Liver (tissue), 9 donors: ENCODE data around the gene DNM3. TPM values are rescaled to one million over a fixed set of nuclear protein-coding genes. Genes with fewer than 3 reads are reported as not detected.

Experiments used
- DNase-seq: peaks from one replicate; pipeline ENCODE4 v3.0.0-alpha.2; 2017; ENCODE audit warnings: low spot score
- H3K27ac ChIP-seq, 2 donors: one replicate each; pipeline ENCODE4 v1.7.0; 2013; ENCODE audit warnings: inconsistent platforms in 2 of 2, low read length in 2 of 2, control low read depth in 1 of 2, low read depth in 1 of 2, mild to moderate bottlenecking in 1 of 2
- H3K27me3 ChIP-seq, 4 donors: one replicate each; pipeline versions ENCODE4 v1.6.1 to v1.7.0; 2013; ENCODE audit warnings: low read length in 3 of 4, inconsistent platforms in 1 of 4, mild to moderate bottlenecking in 1 of 4, moderate library complexity in 1 of 4; ENCODE audit not compliant: control insufficient read depth in 4 of 4, insufficient read depth in 4 of 4
- H3K36me3 ChIP-seq, 4 donors: one replicate each; pipeline versions ENCODE4 v1.6.1 to v1.7.0; 2013; ENCODE audit warnings: low read length in 3 of 4, mild to moderate bottlenecking in 3 of 4, low read depth in 1 of 4, moderate library complexity in 1 of 4; ENCODE audit not compliant: control insufficient read depth in 4 of 4, insufficient read depth in 3 of 4
- H3K4me1 ChIP-seq, 4 donors: one replicate each; pipeline versions ENCODE4 v1.6.1 to v1.7.0; 2013; ENCODE audit warnings: low read length in 3 of 4, mild to moderate bottlenecking in 3 of 4, moderate library complexity in 1 of 4; ENCODE audit not compliant: control insufficient read depth in 4 of 4, insufficient read depth in 4 of 4
- H3K4me3 ChIP-seq, 3 donors: one replicate each; pipeline versions ENCODE4 v1.6.1 to v1.7.0; 2013; ENCODE audit warnings: low read length in 3 of 3, control low read depth in 1 of 3, low read depth in 1 of 3, mild to moderate bottlenecking in 1 of 3
- H3K9ac ChIP-seq, 2 donors: one replicate each; pipeline ENCODE4 v1.7.0; 2013; ENCODE audit warnings: low read length in 2 of 2, mild to moderate bottlenecking in 2 of 2, moderate library complexity in 2 of 2, control low read depth in 1 of 2, low read depth in 1 of 2
- H3K9me3 ChIP-seq, 4 donors: one replicate each; pipeline versions ENCODE4 v1.6.1 to v1.7.0; 2013; ENCODE audit warnings: low read length in 3 of 4; ENCODE audit not compliant: control insufficient read depth in 4 of 4
- CTCF ChIP-seq: fragments of 150-350 bp; IDR thresholded peaks from 2 replicates; pipeline ENCODE4 v1.5.1; 2017; ENCODE audit warnings: improper control_type of control experiment, low read depth, low read length; ENCODE audit not compliant: missing input control
- EGR1 ChIP-seq, 2 donors: IDR thresholded peaks; 2 replicates each; pipeline ENCODE4 v1.6.1; 2016 to 2018; ENCODE audit warnings: antibody characterized with exemption in 2 of 2, low read depth in 2 of 2
- GABPA ChIP-seq, 2 donors: IDR thresholded peaks in 1 of 2; conservative IDR thresholded peaks in 1 of 2; 2 replicates each; pipeline ENCODE4 v1.6.1; 2016; ENCODE audit warnings: antibody characterized with exemption in 2 of 2, mild to moderate bottlenecking in 1 of 2, moderate library complexity in 1 of 2
- HNF4A ChIP-seq, 2 donors: conservative IDR thresholded peaks; 2 replicates each; pipeline ENCODE4 v1.6.1; 2016; ENCODE audit warnings: antibody characterized with exemption in 2 of 2, mild to moderate bottlenecking in 2 of 2
- JUND ChIP-seq, 2 donors: IDR thresholded peaks; 2 replicates each; pipeline ENCODE4 v1.6.1; 2016; ENCODE audit warnings: antibody characterized with exemption in 2 of 2
- MAX ChIP-seq: IDR thresholded peaks from 2 replicates; pipeline ENCODE4 v1.6.1; 2016; ENCODE audit warnings: antibody characterized with exemption
- NR2F2 ChIP-seq: IDR thresholded peaks from 2 replicates; pipeline ENCODE4 v1.6.1; 2016; ENCODE audit warnings: antibody characterized with exemption
- RAD21 ChIP-seq, 2 donors: IDR thresholded peaks; 2 replicates each; pipeline ENCODE4 v1.6.1; 2016; ENCODE audit warnings: antibody characterized with exemption in 2 of 2, mild to moderate bottlenecking in 2 of 2
- RXRA ChIP-seq, 2 donors: IDR thresholded peaks; 2 replicates each; pipeline ENCODE4 v1.6.1; 2017 to 2018; ENCODE audit warnings: antibody characterized with exemption in 2 of 2, mild to moderate bottlenecking in 1 of 2
- TAF1 ChIP-seq: conservative IDR thresholded peaks from 2 replicates; pipeline ENCODE4 v1.6.1; 2016; ENCODE audit warnings: antibody characterized with exemption, mild to moderate bottlenecking
- YY1 ChIP-seq: IDR thresholded peaks from 2 replicates; pipeline ENCODE4 v1.6.1; 2016; ENCODE audit warnings: antibody characterized with exemption, mild to moderate bottlenecking
- WGBS: extraction: QIAGEN DNeasy Blood & Tissue Kit; methylation state at CpG from one replicate; pipeline ENCODE4 v1.1.7; 2013; 5-methylcytosine and 5-hydroxymethylcytosine counted together
- polyA plus RNA-seq, 2 donors: library from polyadenylated mRNA; stranded (reverse) in 1 of 2; unstranded in 1 of 2; fragments of 200-250 nt in 1 of 2; fragments of >200 nt in 1 of 2; fragmentation: Nextera tagmentation in 1 of 2; extraction: Ambion mirVana in 1 of 2; gene quantifications; one replicate each; pipeline versions ENCODE4 v1.2.1 to v1.2.3, GENCODE V29; 2013 to 2015
- total RNA-seq, 2 donors: library from RNA; depleted of rRNA; stranded (reverse); fragments of >200 nt; gene quantifications; one replicate each; pipeline ENCODE4 v1.2.3, GENCODE V29; 2014
- TF ChIP-seq, protein P1 (sequence below): IDR thresholded peaks from 2 replicates; pipeline ENCODE4 v1.6.1; 2016; ENCODE audit warnings: antibody characterized with exemption, mild to moderate bottlenecking
- TF ChIP-seq, protein P2 (sequence below): IDR thresholded peaks from 2 replicates; pipeline ENCODE4 v1.6.1; 2016; ENCODE audit warnings: antibody characterized with exemption
- donor health status: healthy.
- donor health status: healthy.
- donor health status: healthy.
- donor health status: healthy.
- donor health status: healthy.

Gene DNM3
- total and polyA plus RNA-seq, 4 donors: 0.08 to 3.2 (median 1.0) TPM

- Histone ChIP-seq H3K27ac (no peak overlapping the region), H3K9me3 (peaks cover 0 to 2% (median 0%) of the 10 kb centered on the region in 4 donors), H3K4me3 (no peak overlapping the region), H3K36me3 (no peaks in the 10 kb centered on the region), H3K4me1 (no peaks in the 10 kb centered on the region), H3K9ac (no peak overlapping the region), H3K27me3 (no peaks in the 10 kb centered on the region)
- no peak for DNase-seq
- WGBS: 72% methylated on average over 1 of the region's 1 CpG
- TF ChIP-seq, protein P1, sequence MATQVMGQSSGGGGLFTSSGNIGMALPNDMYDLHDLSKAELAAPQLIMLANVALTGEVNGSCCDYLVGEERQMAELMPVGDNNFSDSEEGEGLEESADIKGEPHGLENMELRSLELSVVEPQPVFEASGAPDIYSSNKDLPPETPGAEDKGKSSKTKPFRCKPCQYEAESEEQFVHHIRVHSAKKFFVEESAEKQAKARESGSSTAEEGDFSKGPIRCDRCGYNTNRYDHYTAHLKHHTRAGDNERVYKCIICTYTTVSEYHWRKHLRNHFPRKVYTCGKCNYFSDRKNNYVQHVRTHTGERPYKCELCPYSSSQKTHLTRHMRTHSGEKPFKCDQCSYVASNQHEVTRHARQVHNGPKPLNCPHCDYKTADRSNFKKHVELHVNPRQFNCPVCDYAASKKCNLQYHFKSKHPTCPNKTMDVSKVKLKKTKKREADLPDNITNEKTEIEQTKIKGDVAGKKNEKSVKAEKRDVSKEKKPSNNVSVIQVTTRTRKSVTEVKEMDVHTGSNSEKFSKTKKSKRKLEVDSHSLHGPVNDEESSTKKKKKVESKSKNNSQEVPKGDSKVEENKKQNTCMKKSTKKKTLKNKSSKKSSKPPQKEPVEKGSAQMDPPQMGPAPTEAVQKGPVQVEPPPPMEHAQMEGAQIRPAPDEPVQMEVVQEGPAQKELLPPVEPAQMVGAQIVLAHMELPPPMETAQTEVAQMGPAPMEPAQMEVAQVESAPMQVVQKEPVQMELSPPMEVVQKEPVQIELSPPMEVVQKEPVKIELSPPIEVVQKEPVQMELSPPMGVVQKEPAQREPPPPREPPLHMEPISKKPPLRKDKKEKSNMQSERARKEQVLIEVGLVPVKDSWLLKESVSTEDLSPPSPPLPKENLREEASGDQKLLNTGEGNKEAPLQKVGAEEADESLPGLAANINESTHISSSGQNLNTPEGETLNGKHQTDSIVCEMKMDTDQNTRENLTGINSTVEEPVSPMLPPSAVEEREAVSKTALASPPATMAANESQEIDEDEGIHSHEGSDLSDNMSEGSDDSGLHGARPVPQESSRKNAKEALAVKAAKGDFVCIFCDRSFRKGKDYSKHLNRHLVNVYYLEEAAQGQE: no peak
Measured at GRCh38 chr1:171953835-171954234, 112.5 kb downstream of the DNM3 start.

DNA sequence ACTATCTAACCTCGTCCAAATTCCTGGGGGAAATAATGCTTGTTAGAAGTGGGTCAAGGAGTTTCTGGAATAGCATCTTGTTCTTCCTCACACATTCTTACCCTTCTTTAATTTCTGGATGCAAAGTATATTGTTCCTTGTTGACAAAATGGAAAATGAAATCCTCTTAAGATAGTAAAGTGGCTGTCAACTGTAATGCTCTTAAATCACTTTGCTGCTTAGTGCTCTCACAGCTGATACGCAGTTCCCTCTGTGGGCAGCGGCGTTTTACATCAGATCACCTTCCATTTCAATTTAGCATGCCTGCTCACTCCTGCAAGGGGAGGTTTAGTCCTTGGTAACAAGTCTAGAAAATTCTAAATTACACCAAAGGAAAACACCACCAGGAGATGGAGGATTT, 113.1 kb downstream of the DNM3 start:
- DNase-seq: no peak
- Histone ChIP-seq H3K27ac (no peak overlapping the region), H3K27me3 (no peaks in the 10 kb centered on the region), H3K4me1 (no peaks in the 10 kb centered on the region), H3K9me3 (peaks cover 0 to 2% (median 0%) of the 10 kb centered on the region in 4 donors), H3K9ac (no peak overlapping the region), H3K4me3 (no peak overlapping the region), H3K36me3 (no peaks in the 10 kb centered on the region)
- no peak for TF ChIP-seq RAD21 (IDR thresholded peaks at IDR 0.05)
- TF ChIP-seq, protein P2, sequence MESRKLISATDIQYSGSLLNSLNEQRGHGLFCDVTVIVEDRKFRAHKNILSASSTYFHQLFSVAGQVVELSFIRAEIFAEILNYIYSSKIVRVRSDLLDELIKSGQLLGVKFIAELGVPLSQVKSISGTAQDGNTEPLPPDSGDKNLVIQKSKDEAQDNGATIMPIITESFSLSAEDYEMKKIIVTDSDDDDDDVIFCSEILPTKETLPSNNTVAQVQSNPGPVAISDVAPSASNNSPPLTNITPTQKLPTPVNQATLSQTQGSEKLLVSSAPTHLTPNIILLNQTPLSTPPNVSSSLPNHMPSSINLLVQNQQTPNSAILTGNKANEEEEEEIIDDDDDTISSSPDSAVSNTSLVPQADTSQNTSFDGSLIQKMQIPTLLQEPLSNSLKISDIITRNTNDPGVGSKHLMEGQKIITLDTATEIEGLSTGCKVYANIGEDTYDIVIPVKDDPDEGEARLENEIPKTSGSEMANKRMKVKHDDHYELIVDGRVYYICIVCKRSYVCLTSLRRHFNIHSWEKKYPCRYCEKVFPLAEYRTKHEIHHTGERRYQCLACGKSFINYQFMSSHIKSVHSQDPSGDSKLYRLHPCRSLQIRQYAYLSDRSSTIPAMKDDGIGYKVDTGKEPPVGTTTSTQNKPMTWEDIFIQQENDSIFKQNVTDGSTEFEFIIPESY: no peak
- no peak for TF ChIP-seq TAF1
- TF ChIP-seq, protein P1: no peak
- no peak for TF ChIP-seq JUND (IDR thresholded peaks at IDR 0.05)
- TF ChIP-seq EGR1 (IDR thresholded peaks at IDR 0.05; ENCODE audit: low read depth in 2 of 2): no peak
- no peak for TF ChIP-seq RXRA (IDR thresholded peaks at IDR 0.05)
- TF ChIP-seq HNF4A (conservative IDR thresholded peaks at IDR 0.05): no peak
- TF ChIP-seq CTCF: no peak
- TF ChIP-seq YY1: no peak
- no peak for TF ChIP-seq GABPA (IDR thresholded peaks at IDR 0.05 in 1 of 2, conservative IDR thresholded peaks at IDR 0.05 in 1 of 2)
- TF ChIP-seq NR2F2: no peak
- TF ChIP-seq MAX: no peak
- 86% methylated on average over 4 of the region's 4 CpGs for WGBS
